GM12872 (cell line): ENCODE results near the gene LRRC4B.

Experiments
- TF ChIP-seq, protein P1 (sequence below): IDR thresholded peaks from 3 replicates; pipeline ENCODE4 v1.5.1; 2011; ENCODE audit warnings: low read depth, mild to moderate bottlenecking, low read length, moderate library complexity; ENCODE audit not compliant: insufficient read depth

LRRC4B gene

DNA sequence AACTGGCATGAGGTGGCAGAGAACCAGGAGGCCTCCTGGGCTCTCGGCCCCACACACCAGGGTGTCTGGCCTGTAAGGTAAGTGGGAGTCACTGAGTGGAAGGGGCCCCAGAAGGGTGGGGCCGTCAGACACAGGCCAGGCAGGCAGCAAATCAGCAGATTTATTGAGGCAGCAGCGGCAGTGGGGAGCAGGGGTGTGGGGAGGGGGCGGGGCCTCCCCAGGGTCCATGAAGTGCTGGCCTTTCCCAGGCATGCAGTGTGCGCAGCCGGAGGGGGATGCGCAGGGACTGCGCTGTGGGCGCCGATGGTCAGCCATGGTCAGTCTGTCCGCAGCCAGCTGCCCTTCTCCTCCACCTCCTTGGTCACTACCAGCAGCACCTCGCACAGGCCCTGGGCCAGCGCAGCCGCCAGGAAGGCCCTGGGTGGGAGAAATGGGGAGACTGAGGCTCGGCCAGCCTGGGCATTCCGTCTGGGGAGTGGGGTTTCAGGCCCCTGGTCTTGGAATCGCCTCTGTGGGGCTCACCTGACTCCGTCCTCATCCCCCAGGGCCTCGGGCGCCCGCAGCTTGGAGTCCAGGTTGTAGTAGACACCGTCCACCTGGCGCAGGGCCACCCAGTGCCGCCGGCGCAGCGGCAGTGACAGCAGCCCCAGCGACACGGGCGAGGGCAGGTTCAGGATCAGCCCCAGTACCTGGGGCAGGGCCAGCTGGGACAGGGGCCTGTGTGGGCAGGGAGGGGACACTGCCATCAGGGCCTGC is 62.2 kb downstream of the LRRC4B start:
- TF ChIP-seq, protein P1, sequence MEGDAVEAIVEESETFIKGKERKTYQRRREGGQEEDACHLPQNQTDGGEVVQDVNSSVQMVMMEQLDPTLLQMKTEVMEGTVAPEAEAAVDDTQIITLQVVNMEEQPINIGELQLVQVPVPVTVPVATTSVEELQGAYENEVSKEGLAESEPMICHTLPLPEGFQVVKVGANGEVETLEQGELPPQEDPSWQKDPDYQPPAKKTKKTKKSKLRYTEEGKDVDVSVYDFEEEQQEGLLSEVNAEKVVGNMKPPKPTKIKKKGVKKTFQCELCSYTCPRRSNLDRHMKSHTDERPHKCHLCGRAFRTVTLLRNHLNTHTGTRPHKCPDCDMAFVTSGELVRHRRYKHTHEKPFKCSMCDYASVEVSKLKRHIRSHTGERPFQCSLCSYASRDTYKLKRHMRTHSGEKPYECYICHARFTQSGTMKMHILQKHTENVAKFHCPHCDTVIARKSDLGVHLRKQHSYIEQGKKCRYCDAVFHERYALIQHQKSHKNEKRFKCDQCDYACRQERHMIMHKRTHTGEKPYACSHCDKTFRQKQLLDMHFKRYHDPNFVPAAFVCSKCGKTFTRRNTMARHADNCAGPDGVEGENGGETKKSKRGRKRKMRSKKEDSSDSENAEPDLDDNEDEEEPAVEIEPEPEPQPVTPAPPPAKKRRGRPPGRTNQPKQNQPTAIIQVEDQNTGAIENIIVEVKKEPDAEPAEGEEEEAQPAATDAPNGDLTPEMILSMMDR: no peak

- TF ChIP-seq, protein P1: no peak
These were observed 66.4 kb downstream of the LRRC4B start for GRCh38 chr19:50501568-50502475.

- TF ChIP-seq, protein P1: no peak
These were observed 67.1 kb downstream of the LRRC4B start for GRCh38 chr19:50501186-50501567.

DNA sequence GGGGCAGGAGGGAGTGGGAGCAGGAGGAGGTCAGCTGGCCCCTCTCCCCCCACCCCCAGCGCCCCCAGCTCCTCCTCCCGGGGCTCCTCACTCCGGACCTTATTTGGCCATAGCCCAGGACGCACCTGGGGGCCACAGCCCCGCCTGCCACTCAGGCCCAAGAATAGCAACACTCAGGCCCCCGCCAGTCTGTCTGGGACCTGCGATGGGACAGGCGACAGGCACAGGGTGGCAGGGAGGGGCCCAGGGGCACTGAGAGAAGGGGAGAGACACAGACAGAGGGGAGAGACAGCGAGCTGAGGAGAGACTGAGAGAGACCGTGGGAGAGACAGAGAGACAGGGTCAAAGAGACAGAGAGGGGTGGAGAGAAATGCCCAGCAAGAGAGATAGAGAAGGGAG is 67.5 kb downstream of the LRRC4B start:
- TF ChIP-seq, protein P1: no peak

- TF ChIP-seq, protein P1: peak; percentile 32; the same call in 2 of the 3 replicates
These were observed 68.0 kb downstream of the LRRC4B start for GRCh38 chr19:50500060-50500752.

DNA sequence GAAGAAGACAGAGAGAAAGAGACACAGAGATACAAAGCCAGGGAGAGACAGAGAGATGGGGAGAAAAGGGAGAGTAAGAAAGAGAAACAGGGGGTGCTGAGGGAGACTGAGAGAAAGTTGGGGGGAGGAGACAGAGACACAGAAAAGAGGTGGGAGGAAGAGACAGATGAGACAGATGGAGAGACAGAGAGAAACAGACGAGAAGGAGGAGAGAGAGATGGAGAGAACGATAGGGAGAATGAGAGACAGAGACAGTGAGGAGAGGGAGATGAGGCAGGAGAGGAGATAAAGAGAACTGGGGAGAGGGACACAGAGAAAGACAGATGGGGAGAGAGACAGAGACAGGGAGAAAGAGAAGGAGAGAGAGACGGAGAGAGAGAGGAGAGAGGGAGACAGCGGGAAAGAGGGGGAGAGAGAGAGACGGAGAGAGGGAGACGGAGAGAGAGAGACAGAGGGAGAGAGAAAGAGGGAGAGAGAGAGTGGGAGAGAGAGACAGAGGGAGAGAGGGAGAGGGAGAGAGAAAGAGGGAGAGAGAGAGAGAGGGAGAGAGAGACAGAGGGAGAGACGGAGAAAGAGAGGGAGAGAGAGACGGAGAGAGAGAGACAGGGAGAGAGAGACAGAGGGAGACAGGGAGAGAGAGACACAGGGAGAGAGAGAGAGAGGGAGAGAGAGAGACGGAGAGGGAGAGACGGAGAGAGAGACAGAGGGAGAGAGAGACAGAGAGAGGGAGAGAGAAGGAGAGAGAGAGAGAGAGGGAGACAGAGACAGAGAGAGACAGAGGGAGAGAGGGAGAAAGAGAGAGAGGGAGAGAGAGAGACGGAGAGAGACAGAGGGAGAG is 69.8 kb downstream of the LRRC4B start:
- TF ChIP-seq, protein P1: no peak
